HepG2 (cell line): Measurements from ENCODE around the gene TASP1. TPM values are rescaled to one million over a fixed set of nuclear protein-coding genes. Genes with fewer than 3 reads are reported as not detected.

ENCODE experiments used
- BRD4 ChIP-seq: sonication (generic); formaldehyde crosslinking; IDR thresholded peaks from 2 replicates; pipeline ENCODE4 v1.4.0; 2020; ENCODE audit warnings: missing genetic modification reagents
- CAMTA2 ChIP-seq: sonication (generic); formaldehyde crosslinking; IDR thresholded peaks from 2 replicates; pipeline ENCODE4 v1.4.0; 2020; ENCODE audit warnings: mild to moderate bottlenecking, missing genetic modification reagents, borderline replicate concordance
- HOMEZ ChIP-seq: IDR thresholded peaks from 2 replicates; pipeline ENCODE4 v1.6.1; 2016; ENCODE audit warnings: low read depth
- JUND ChIP-seq: sonication (generic); formaldehyde crosslinking; IDR thresholded peaks from 2 replicates; pipeline ENCODE4 v1.8.0; 2022; ENCODE audit warnings: mild to moderate bottlenecking, missing genetic modification reagents
- KLF12 ChIP-seq: sonication (generic); formaldehyde crosslinking; IDR thresholded peaks from 2 replicates; pipeline ENCODE4 v1.4.0; 2020; ENCODE audit warnings: missing genetic modification reagents, borderline replicate concordance
- MBD4 ChIP-seq: IDR thresholded peaks from 2 replicates; pipeline ENCODE4 v1.6.1; 2012; ENCODE audit warnings: low read length, inconsistent platforms, borderline replicate concordance
- NCOA2 ChIP-seq: sonication (generic); formaldehyde crosslinking; IDR thresholded peaks from 2 replicates; pipeline ENCODE4 v1.8.0; 2022; ENCODE audit warnings: inconsistent platforms
- NPAS2 ChIP-seq: sonication (generic); formaldehyde crosslinking; IDR thresholded peaks from 2 replicates; pipeline ENCODE4 v1.8.0; 2022; ENCODE audit warnings: mild to moderate bottlenecking, missing genetic modification reagents, borderline replicate concordance
- PTBP1 ChIP-seq: fragments of 200-400 bp; formaldehyde crosslinking; IDR thresholded peaks from 2 replicates; pipeline ENCODE4 v1.6.1; 2018; ENCODE audit warnings: low read length, low read depth; ENCODE audit not compliant: poor library complexity, severe bottlenecking
- RAD51 ChIP-seq: fragments of 450-650 bp; IDR thresholded peaks from 2 replicates; pipeline ENCODE4 v1.6.1; 2016; ENCODE audit warnings: borderline replicate concordance
- REXO4 ChIP-seq: sonication (generic); formaldehyde crosslinking; IDR thresholded peaks from 2 replicates; pipeline ENCODE4 v1.8.0; 2022; ENCODE audit warnings: missing genetic modification reagents, mild to moderate bottlenecking, borderline replicate concordance
- ZBTB37 ChIP-seq: sonication (generic); formaldehyde crosslinking; IDR thresholded peaks from 2 replicates; pipeline ENCODE4 v1.4.0; 2020; ENCODE audit warnings: mild to moderate bottlenecking, missing genetic modification reagents
- ZNF138 ChIP-seq: sonication (generic); formaldehyde crosslinking; IDR thresholded peaks from 2 replicates; pipeline ENCODE4 v1.5.0; 2020; ENCODE audit warnings: mild to moderate bottlenecking, low read depth, missing genetic modification reagents
- ZNF160 ChIP-seq: sonication (generic); formaldehyde crosslinking; IDR thresholded peaks from 2 replicates; pipeline ENCODE4 v1.8.0; 2022; ENCODE audit warnings: mild to moderate bottlenecking, inconsistent platforms, missing genetic modification reagents
- ZNF256 ChIP-seq: sonication (generic); formaldehyde crosslinking; conservative IDR thresholded peaks from 2 replicates; pipeline ENCODE4 v1.4.0; 2020; ENCODE audit warnings: missing genetic modification reagents
- ZNF275 ChIP-seq: sonication (generic); formaldehyde crosslinking; IDR thresholded peaks from 2 replicates; pipeline ENCODE4 v1.8.0; 2022; ENCODE audit warnings: missing genetic modification reagents, mild to moderate bottlenecking, inconsistent platforms, borderline replicate concordance
- ZNF432 ChIP-seq: sonication (generic); formaldehyde crosslinking; IDR thresholded peaks from 2 replicates; pipeline ENCODE4 v1.5.0; 2020; ENCODE audit warnings: missing genetic modification reagents, mild to moderate bottlenecking, borderline replicate concordance
- polyA plus RNA-seq, 8 experiments: library from polyadenylated mRNA; depleted of rRNA in 3 of 8; stranded (reverse) in 7 of 8; unstranded in 1 of 8; fragments of >200 nt; fragmentation: Illumina TruSeq in 4 of 8; extraction: Trizol in 4 of 8; gene quantifications; 2 replicates each; pipeline versions ENCODE4 v1.2.1 to v1.2.3, GENCODE V29; 2011 to 2016; ENCODE audit warnings: low read depth in 4 of 8, missing spikeins in 1 of 8, mixed read lengths in 1 of 8; ENCODE audit not compliant: insufficient read depth in 1 of 8
- total RNA-seq, 5 experiments: library from RNA; depleted of rRNA; stranded (reverse); fragments of >200 nt; fragmentation: Illumina TruSeq; extraction: Trizol; gene quantifications; 2 replicates each; pipeline ENCODE4 v1.2.3, GENCODE V29; 2016; ENCODE audit warnings: low read depth in 1 of 5
- TF ChIP-seq, protein P1 (sequence below): fragments of 450-650 bp; IDR thresholded peaks from 2 replicates; pipeline ENCODE4 v1.6.1; 2016
- TF ChIP-seq, protein P2 (sequence below): sonication (generic); formaldehyde crosslinking; IDR thresholded peaks from 2 replicates; pipeline ENCODE4 v1.4.0; 2020; ENCODE audit warnings: missing genetic modification reagents, borderline replicate concordance

Gene TASP1
- total and polyA plus RNA-seq, 2 of the 13 experiments (the other 11 are each of a cell fraction or from before 2014, with no cell fraction given), result 10.0 to 25.2 TPM

DNA sequence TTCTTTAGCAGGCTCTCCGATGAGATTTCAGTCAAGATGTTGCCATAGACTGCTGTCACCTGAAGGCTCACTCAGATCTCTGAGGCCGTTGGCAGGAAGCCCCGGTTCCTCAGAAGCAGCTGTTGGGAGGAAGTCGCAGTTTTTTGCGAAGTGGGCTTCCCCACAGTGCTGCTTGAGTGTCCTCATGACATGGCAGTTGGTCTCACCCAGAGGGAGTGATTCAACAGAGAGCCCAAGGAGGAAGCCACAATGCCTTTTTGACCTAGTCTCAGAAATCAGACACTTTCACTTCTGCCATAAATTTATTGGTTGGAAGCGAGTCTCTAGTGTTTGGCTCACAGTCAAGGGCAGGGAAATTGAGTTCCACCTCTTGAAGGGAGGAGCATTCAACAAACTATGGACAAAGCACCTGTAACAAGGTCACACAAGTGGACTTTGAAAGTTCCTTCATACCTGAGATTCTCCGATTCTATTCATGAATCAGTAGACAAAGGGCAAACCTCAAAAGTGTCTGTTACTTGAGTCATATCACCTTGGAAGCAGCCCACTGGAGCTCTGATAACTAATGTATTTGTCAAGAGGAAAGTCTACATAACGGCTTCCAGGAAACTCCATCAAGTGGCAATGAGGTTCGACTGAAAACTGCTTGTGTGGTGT lies 208.3 kb downstream of the TASP1 start (continued):
- no peak for TF ChIP-seq REXO4 (CRISPR knock-in tag)
- TF ChIP-seq BRD4 (CRISPR knock-in tag), result no peak
- TF ChIP-seq, protein P1, sequence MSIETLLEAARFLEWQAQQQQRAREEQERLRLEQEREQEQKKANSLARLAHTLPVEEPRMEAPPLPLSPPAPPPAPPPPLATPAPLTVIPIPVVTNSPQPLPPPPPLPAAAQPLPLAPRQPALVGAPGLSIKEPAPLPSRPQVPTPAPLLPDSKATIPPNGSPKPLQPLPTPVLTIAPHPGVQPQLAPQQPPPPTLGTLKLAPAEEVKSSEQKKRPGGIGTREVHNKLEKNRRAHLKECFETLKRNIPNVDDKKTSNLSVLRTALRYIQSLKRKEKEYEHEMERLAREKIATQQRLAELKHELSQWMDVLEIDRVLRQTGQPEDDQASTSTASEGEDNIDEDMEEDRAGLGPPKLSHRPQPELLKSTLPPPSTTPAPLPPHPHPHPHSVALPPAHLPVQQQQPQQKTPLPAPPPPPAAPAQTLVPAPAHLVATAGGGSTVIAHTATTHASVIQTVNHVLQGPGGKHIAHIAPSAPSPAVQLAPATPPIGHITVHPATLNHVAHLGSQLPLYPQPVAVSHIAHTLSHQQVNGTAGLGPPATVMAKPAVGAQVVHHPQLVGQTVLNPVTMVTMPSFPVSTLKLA, result no peak
- TF ChIP-seq CAMTA2 (CRISPR knock-in tag), result no peak
- no peak for TF ChIP-seq MBD4
- TF ChIP-seq RAD51, result no peak
- TF ChIP-seq ZNF275 (CRISPR knock-in tag), result no peak
- TF ChIP-seq HOMEZ, result peak; percentile 92
- TF ChIP-seq ZNF160 (CRISPR knock-in tag), result no peak
- TF ChIP-seq ZNF432, result no peak
- TF ChIP-seq ZNF138 (CRISPR knock-in tag), result no peak
- TF ChIP-seq NPAS2 (CRISPR knock-in tag), result no peak
- TF ChIP-seq ZNF256 (CRISPR knock-in tag), result no peak
- TF ChIP-seq JUND, result no peak
- no peak for TF ChIP-seq KLF12 (CRISPR knock-in tag)
- TF ChIP-seq ZBTB37 (CRISPR knock-in tag), result no peak
- no peak for TF ChIP-seq PTBP1
- TF ChIP-seq, protein P2, sequence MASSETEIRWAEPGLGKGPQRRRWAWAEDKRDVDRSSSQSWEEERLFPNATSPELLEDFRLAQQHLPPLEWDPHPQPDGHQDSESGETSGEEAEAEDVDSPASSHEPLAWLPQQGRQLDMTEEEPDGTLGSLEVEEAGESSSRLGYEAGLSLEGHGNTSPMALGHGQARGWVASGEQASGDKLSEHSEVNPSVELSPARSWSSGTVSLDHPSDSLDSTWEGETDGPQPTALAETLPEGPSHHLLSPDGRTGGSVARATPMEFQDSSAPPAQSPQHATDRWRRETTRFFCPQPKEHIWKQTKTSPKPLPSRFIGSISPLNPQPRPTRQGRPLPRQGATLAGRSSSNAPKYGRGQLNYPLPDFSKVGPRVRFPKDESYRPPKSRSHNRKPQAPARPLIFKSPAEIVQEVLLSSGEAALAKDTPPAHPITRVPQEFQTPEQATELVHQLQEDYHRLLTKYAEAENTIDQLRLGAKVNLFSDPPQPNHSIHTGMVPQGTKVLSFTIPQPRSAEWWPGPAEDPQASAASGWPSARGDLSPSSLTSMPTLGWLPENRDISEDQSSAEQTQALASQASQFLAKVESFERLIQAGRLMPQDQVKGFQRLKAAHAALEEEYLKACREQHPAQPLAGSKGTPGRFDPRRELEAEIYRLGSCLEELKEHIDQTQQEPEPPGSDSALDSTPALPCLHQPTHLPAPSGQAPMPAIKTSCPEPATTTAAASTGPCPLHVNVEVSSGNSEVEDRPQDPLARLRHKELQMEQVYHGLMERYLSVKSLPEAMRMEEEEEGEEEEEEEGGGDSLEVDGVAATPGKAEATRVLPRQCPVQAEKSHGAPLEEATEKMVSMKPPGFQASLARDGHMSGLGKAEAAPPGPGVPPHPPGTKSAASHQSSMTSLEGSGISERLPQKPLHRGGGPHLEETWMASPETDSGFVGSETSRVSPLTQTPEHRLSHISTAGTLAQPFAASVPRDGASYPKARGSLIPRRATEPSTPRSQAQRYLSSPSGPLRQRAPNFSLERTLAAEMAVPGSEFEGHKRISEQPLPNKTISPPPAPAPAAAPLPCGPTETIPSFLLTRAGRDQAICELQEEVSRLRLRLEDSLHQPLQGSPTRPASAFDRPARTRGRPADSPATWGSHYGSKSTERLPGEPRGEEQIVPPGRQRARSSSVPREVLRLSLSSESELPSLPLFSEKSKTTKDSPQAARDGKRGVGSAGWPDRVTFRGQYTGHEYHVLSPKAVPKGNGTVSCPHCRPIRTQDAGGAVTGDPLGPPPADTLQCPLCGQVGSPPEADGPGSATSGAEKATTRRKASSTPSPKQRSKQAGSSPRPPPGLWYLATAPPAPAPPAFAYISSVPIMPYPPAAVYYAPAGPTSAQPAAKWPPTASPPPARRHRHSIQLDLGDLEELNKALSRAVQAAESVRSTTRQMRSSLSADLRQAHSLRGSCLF (CRISPR knock-in tag), result no peak
- TF ChIP-seq NCOA2 (CRISPR knock-in tag), result peak; percentile 84
